Activated CD4-positive, CD25-positive, alpha-beta regulatory T cell treated with anti-CD3 and anti-CD28 coated beads, Interleukin-2, amount 50 U/mL, for 72 hours (primary cell): ENCODE measurements around the gene RPL18.

Experiments
- DNase-seq: peaks from one replicate; pipeline ENCODE4 v3.0.0; 2021

The RPL18 gene

GRCh38 chr19:48629297-48629598 lies 10.3 kb upstream of the RPL18 start:
- no peak for DNase-seq

DNA sequence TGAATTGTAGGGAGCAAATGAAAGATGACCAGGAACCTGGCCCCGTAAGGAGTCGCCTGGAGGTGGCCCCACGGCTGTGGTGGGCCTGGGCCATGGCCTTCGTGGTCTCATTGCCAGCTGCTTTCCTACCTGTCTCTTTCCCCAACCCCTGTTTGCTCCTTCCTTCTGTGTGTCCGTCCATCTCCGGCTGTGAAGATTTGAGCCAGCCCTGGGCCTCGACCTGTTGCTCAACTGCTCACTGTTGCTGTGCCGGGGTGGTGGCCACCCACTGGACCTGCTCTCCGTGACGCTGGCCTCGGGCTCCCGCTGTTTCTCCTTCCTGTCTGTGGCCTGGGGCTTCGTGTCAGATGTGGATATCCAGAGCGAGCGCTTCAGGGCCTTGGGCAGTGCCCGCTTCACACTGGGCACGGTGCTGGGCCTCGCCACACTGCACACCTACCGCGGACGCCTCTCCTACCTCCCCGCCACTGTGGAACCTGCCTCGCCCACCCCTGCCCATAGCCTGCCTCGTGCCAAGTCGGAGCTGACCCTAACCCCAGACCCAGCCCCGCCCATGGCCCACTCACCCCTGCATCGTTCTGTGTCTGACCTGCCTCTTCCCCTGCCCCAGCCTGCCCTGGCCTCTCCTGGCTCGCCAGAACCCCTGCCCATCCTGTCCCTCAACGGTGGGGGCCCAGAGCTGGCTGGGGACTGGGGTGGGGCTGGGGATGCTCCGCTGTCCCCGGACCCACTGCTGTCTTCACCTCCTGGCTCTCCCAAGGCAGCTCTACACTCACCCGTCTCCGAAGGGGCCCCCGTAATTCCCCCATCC lies 9.7 kb upstream of the RPL18 start:
- DNase-seq = no peak

DNA sequence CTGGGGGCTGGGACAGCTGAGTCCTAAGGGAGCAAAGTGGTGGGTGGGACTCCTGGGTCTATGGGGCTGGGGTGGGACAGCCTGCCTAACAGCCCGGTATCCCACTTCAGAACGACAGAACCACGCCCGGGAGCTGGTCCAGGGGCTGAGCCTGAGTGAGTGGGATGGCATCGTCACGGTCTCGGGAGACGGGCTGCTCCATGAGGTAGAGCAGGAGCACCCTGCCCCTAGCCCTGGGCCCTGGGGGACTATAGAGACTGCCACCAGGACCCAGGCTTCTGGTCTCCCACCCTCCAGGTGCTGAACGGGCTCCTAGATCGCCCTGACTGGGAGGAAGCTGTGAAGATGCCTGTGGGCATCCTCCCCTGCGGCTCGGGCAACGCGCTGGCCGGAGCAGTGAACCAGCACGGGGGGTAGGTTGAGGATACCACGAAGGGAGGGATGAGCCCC lies 8.9 kb upstream of the RPL18 start:
- no peak for DNase-seq

- DNase-seq = no peak
Observed at GRCh38 chr19:48627201-48627864, 8.4 kb upstream of the RPL18 start.

DNA sequence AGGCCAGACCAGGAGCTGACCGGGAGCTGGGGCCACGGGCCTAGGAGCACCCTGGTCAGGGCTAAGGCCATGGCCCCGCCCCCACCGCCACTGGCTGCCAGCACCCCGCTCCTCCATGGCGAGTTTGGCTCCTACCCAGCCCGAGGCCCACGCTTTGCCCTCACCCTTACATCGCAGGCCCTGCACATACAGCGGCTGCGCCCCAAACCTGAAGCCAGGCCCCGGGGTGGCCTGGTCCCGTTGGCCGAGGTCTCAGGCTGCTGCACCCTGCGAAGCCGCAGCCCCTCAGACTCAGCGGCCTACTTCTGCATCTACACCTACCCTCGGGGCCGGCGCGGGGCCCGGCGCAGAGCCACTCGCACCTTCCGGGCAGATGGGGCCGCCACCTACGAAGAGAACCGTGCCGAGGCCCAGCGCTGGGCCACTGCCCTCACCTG lies 6.9 kb upstream of the RPL18 start:
- no peak for DNase-seq

DNA sequence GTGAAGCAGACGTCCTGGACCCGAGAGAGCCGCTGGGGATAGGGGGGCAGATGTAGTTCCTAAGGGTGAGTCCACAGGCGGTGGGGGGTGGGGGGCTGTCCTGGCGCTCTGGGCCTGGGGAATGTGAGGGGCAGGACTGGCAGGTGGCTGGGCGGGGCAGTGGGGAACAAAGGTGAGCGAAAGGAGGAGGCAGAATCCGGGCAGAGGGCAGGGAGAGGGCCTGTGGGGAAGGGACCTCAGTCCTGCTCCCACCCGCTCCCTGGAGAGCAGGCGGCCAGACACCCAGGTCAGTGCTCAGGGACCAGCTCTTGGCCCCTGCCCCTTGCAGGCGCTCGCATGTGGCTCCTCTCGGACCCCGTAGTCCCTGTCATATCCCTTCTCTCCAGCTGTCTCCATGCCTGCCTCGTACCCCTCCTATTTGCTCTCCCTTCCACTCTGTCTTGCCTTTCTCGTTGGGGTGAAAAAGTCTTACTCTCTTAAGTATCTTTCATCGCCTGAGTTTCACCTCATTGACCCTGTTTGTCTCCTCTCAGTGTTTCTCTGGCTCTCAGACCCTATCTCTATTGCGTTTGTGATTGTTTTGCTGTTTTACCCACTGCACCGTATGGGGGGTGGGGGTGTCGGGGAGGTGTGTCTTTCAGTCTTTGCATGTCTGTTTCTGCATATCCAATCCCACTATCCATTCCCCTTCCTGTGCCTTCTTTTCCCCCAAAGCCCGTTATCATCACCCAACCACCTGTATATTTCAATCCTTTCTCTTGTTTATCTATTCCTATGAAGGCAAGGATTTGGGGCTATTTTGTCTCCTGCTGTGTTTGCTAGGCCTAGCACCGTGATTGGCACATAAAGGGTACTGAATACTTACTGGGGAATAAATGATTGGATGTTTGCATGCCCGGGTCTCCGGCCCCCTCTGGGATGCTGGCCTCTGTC lies 6.1 kb upstream of the RPL18 start:
- DNase-seq = no peak

DNA sequence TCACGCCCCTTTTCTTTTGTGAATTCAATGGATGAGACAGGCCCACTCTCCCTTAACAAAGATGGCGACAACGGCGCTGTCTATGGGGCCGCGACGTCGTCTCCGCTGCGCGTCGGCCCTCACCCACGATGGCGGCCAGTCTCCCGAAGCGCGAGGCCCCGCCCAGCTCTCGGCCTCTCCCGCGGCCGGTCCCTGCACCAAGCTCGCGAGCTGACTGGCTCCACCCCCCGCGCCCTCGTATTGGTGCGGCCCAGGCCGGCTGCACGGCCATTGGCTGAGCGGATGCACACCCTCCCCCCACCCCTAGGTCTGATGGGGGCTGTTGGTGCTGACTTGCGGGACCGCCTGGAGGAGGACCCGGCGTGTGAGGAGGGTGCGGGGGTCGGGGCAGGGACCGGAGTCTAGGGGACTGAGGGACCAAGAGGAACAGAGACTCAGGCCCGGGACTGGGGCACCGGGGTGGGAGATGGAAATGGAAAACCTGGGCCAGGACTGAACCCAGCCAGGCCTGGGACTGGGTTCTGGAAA lies 5.2 kb upstream of the RPL18 start:
- peak; percentile 95 for DNase-seq

GRCh38 chr19:48623556-48624066 lies 4.6 kb upstream of the RPL18 start:
- DNase-seq = no peak

DNA sequence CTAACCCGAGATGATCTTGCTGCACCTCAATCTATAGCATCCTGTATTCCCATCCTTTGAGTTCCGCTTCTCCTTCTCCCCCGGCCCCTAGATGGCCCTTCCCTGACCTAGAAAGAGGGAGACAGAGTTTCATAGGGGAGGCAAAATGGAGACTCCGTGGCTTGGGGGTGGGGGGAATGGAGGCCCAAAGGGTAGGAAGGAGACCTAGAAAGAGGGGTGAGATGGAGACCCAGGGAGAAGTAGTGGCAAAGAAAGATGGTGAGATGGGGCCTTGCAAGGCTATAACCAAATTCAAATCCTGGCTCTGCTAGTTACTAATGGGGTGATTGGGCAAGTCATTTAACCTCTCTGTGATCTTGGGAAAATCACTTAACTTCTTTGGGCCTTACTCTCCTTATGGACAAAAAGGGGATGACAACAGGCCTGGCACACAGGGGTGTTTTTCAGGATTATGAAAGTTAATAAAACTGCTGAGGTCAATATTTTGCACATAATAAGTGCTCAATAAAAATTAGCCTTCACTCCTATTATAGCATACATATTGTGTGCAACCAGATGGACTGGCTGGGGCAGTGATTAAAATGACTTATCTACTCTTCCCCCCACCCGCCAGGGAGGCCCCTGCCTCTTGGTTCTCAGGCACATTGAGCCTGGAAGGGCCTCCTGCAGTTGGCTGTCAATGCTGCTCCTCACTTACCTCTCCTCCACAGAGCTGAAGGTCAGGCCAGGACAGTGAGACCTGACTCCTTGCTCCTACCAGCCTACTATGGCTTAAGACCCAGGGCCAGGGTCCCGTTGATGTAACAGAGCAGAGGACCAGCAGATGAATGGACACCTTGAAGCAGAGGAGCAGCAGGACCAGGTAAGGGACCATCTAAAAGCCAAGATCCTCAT lies 961 bp upstream of the RPL18 start:
- DNase-seq = no peak

DNA sequence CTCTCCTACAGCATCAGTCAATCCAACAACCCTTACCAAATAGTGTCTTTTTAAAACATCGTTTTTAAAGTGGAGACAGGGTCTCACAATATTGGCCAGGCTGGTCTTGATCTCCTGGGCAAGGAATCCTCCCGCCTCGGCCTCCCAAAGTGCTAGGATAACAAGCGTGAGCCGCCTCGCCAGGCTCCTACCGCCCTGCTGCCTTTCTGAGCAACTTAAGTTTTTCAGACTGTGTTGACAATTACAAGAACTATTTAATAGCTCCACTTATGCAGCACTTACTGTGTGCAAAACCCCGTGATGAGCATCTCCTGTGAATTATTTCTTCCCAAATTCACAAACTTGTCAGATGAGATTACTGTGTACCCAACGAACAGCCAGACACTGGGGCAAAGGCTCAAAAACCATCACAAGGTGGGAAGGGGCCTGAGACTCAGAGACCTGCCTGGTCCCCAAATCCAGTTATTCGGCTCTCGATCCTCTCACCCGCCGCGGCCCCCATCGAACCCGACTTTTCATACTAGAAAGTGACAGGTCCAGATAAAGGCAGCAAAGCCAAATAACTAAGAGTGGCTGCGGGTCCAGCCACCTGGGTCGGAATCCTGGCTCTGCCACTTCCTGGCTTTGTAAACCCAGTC lies 581 bp downstream of the RPL18 start:
- no peak for DNase-seq

DNA sequence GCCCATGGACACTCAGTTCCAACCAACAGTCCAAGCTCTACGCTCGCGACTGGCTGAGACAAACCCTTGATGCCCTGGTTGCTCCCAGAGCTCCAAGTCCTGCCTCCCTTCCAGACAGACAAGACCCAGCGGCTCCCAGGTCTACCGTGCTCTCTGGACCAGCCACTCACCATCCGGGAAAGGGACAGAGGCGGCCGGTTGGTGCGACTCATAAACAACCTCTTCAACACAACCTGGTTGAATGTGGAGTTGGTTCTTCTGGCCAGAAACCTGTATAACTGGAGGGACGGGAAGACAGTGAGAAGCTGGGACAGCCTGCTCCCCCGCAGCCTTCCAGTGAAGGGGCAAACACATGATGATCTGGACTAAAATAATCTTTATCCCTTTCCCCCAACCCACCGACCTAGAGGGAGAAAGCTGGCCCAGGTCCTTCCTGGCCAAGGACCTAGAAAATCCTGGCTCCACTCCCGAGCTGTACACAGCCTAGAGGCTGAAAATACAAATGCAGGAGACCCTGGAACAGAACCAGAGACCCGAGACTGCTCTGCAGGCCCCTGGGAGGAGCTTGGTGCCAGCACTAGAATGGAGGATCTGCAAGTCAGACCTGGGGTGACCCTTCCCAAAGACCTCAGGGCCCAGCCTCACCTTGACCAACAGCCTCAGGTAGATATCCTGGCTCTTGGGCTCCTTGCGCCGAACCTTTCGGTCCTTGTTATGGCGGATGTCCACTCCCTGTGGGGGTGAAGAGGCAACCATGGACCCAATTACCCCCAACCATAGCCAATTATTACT lies 1.6 kb downstream of the RPL18 start:
- no peak for DNase-seq

DNA sequence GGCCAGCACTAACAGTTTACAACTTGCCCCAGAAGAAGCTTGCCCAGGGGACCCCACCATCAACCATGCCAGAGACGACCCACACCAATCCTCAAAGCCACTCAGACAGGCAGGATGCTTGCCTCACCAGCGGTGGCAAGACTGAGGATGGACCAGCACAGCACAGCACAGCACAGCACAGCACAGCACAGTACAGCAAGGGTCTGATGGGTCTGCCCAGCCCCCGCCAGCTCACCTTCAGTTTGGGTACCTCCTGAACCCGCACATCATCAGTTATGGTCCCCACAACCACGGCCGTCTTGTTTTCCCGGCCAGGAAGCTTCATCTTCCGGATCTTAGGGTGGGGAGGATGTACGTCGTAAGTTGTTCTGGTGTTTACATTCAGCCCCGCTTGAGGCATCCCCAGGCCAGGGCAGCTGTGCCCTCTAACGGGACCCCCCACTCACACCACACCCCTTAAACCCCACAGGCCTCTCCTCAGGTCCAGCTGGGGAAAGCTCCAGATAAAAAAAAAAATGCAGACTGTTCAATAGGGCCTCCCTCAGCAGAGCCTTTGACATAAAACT lies 2.4 kb downstream of the RPL18 start:
- no peak for DNase-seq

DNA sequence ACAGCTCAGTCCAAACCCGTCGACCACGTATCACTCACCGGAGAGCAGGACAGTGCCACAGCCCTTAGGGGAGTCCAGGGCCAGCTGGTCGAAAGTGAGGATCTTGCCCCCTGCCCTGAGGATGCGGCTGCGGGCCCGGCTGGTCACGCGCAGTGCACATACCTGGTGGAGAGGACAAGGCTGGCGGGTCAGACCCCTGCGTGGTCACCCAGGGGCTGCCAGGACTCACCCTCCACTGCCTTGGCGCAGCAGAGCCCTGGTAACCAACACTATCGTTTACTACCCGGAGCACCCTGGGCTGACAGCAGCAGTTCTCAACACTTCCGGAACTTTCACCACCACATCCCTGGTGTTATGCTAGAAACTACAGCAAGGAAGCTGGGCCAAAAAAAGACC lies 2.9 kb downstream of the RPL18 start:
- DNase-seq = no peak

GRCh38 chr19:48615231-48616040 lies 3.5 kb downstream of the RPL18 start:
- no peak for DNase-seq

DNA sequence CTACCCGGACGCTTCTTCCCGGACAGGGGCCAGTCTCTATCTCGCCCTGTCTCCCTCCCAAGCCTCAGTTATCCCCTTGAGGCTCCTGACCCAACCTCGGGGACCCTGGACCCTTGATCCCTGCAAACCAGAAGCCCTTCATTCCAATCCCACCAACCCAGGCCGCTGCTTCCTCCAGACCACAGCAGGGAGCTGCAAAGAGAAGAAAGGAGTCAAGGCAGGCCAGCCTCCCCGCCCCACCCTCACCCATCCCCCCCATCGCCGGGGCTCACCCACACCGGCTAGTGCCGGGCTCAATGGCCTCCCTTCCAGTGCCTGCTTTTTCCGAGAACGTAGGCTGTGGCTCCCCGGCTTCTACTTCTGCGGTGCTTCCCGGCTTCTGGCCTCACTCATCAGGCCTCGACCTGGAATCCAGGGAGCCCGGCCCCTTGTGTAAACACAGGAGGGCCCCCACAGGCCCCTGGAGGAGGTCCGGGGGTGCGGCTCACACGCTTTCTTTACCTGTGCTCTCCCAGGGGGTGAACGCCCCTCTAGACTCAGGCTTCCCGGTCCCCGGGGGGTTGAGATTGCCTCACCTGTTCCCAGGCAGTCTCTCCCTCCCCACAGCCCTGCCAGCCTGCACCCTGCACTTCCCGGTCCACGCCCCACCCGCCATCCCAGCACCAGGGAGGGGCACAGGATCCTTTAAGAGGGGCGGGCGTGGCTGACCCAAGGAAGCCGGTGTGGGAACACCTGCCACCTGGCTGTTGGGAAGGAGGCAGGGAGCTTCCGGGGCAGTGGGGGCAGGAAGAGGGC lies 4.3 kb downstream of the RPL18 start, which contains the start of gene FAM83E:
FAM83E (minus strand) TSS at position 641 of the 795 bp plus-strand sequence. CDS start 1,704 bp downstream, outside the sequence.
- DNase-seq = no peak

GRCh38 chr19:48613852-48614435 lies 5.0 kb downstream of the RPL18 start:
- DNase-seq = no peak

GRCh38 chr19:48613024-48613851 lies 5.7 kb downstream of the RPL18 start:
- DNase-seq = no peak
